CD1c-positive myeloid dendritic cell (primary cell): ENCODE data around the gene SLFN11.
"Not testable (repeated sequence)": the region's sequence is repeated elsewhere in the genome, so short reads cannot be mapped to it uniquely, and the experiment has no call there.

Experiments used
- DNase-seq: peaks from one replicate; pipeline ENCODE4 v3.0.0-alpha.2; 2016; ENCODE audit errors: extremely low spot score

The SLFN11 gene

GRCh38 chr17:35361027-35361426 is 12.4 kb downstream of the SLFN11 start:
- DNase-seq, result no peak

GRCh38 chr17:35359398-35359797 is 14.0 kb downstream of the SLFN11 start:
- DNase-seq, result no peak

- no peak for DNase-seq
Measured at GRCh38 chr17:35352284-35352683, 21.1 kb downstream of the SLFN11 start.

- no peak for DNase-seq
Measured at GRCh38 chr17:35350493-35350892, 22.9 kb downstream of the SLFN11 start.

- peak; percentile 93 for DNase-seq
Measured at GRCh38 chr17:35345926-35346771, 27.3 kb downstream of the SLFN11 start.

GRCh38 chr17:35345445-35345925 is 27.9 kb downstream of the SLFN11 start:
- no peak for DNase-seq

- no peak for DNase-seq
Measured at GRCh38 chr17:35344262-35344661, 29.2 kb downstream of the SLFN11 start.

GRCh38 chr17:35342276-35342675 is 31.1 kb downstream of the SLFN11 start:
- peak; percentile 53 for DNase-seq

- peak; percentile 85 for DNase-seq
Measured at GRCh38 chr17:35341411-35341992, 31.9 kb downstream of the SLFN11 start.

GRCh38 chr17:35338230-35338629 is 35.2 kb downstream of the SLFN11 start:
- DNase-seq, result no peak

GRCh38 chr17:35337364-35337763 is 36.1 kb downstream of the SLFN11 start:
- DNase-seq, result no peak

GRCh38 chr17:35333578-35333977 is 39.8 kb downstream of the SLFN11 start:
- not testable (repeated sequence) for DNase-seq

GRCh38 chr17:35322749-35323148 is 50.7 kb downstream of the SLFN11 start:
- DNase-seq, result no peak

GRCh38 chr17:35315971-35316370 is 57.5 kb downstream of the SLFN11 start:
- DNase-seq, result no peak

- no peak for DNase-seq
Measured at GRCh38 chr17:35315283-35315682, 58.1 kb downstream of the SLFN11 start.

- no peak for DNase-seq
Measured at GRCh38 chr17:35314415-35315216, 58.8 kb downstream of the SLFN11 start.

- DNase-seq, result no peak
Measured at GRCh38 chr17:35313875-35314409, 59.5 kb downstream of the SLFN11 start.

GRCh38 chr17:35312790-35313711 is 60.4 kb downstream of the SLFN11 start:
- peak; percentile 75 for DNase-seq

GRCh38 chr17:35312346-35312745 is 61.1 kb downstream of the SLFN11 start:
- no peak for DNase-seq

- DNase-seq, result not testable (repeated sequence)
Measured at GRCh38 chr17:35309345-35309744, 64.1 kb downstream of the SLFN11 start.
